HFF-Myc (cell line): ENCODE measurements around the gene MYO18B.

ENCODE experiments used
- DNase-seq: peaks from one replicate; pipeline ENCODE4 v3.0.0-alpha.2; 2011; ENCODE audit warnings: low read depth; ENCODE audit errors: extremely low read depth
- H3K4me3 ChIP-seq: replicated peaks from 2 replicates; pipeline ENCODE4 v1.5.1; 2011; ENCODE audit warnings: low read depth, mild to moderate bottlenecking, control low read depth, low read length
- CTCF ChIP-seq: IDR thresholded peaks from 2 replicates; pipeline ENCODE4 v1.5.1; 2012; ENCODE audit warnings: mild to moderate bottlenecking, low read depth, low read length, control low read depth; ENCODE audit errors: missing control alignments

Gene MYO18B

GRCh38 chr22:25838960-25839741, 97.2 kb downstream of the MYO18B start:
- DNase-seq: no peak
- no peak for TF ChIP-seq CTCF
- no peak overlapping the region for H3K4me3 ChIP-seq

GRCh38 chr22:25839755-25840154, 97.8 kb downstream of the MYO18B start:
- TF ChIP-seq CTCF: no peak
- no peak overlapping the region for H3K4me3 ChIP-seq
- DNase-seq: no peak

GRCh38 chr22:25840167-25840566, 98.2 kb downstream of the MYO18B start:
- no peak for TF ChIP-seq CTCF
- no peak overlapping the region for H3K4me3 ChIP-seq
- no peak for DNase-seq

GRCh38 chr22:25840891-25841290, 98.9 kb downstream of the MYO18B start:
- no peak overlapping the region for H3K4me3 ChIP-seq
- no peak for TF ChIP-seq CTCF
- DNase-seq: no peak

GRCh38 chr22:25841775-25842174, 99.8 kb downstream of the MYO18B start:
- TF ChIP-seq CTCF: no peak
- DNase-seq: no peak

GRCh38 chr22:25843660-25844405, 101.8 kb downstream of the MYO18B start:
- TF ChIP-seq CTCF: no peak

More at GRCh38 chr22:25841775-25842174, 99.8 kb downstream of the MYO18B start:
- H3K4me3 ChIP-seq: no peak overlapping the region

More at GRCh38 chr22:25843660-25844405, 101.8 kb downstream of the MYO18B start:
- H3K4me3 ChIP-seq: no peak overlapping the region
- no peak for DNase-seq
